ENCODE data around the gene RUVBL2.
"Not testable (repeated sequence)": the region's sequence is repeated elsewhere in the genome, so short reads cannot be mapped to it uniquely, and the experiment has no call there.

Gene RUVBL2

GRCh38 chr19:49050376-49051033, 56.8 kb downstream of the RUVBL2 start:
- not testable (repeated sequence) for DNase-seq

GRCh38 chr19:49056101-49056901, 62.6 kb downstream of the RUVBL2 start:
- DNase-seq: no peak

GRCh38 chr19:49056902-49057596, 63.4 kb downstream of the RUVBL2 start:
- not testable (repeated sequence) for DNase-seq

DNA sequence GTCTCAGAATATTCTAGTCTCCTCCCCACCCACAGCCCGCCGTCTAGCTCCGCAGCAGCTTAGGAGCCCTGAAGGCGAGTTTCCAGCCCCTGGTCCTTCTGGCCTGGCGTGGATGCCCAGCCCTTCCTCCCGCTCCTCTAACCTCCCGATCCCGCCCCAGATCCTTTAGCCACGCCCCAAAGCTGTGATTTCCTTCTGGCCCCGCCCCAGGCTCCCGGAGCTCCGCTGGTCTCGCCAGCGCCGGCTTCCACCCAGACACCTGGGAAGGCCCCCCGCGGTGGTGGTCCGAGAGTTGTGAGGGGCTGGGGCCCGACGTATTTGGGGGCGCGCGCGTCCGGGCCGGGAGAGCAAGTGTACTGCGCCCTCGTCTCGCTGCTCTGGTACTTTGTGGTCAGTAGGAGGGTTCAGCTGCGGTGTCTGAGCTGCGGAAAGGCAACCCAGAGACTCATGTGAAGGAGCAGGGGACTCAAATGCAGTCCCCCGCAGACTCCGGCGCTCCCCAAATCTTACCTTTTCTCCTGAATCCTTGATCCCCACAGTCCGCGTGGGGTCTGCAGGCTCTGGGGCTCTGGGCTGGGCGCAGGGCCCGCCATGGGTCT, 64.0 kb downstream of the RUVBL2 start, which contains the start of gene CGB7:
CGB7 (minus strand) TSS at position 114 of the 599 bp plus-strand sequence. CDS start 2,374 bp downstream, outside the sequence.
- no peak for DNase-seq

- DNase-seq: no peak
Measured at GRCh38 chr19:49058562-49058961, 64.9 kb downstream of the RUVBL2 start.

DNA sequence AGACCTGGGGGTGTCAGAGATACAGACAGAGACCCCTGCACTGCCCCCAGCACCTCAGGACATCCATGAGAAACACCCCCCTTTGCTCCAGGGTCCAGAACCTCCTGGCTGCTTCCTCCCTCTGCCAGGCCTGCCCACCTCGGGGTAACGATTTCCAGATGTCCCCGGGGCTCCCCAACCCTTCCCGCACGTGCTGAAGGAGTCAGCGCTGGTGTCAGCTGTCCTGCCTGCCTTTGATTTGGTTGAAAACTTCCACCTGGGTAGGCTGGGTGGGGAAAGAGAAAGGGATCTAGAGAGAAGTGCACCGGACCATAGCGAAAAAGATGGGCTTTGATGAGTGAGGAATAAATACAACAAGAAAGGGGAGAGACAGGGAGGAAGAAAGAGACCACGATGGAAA, 65.4 kb downstream of the RUVBL2 start:
- DNase-seq: no peak

DNA sequence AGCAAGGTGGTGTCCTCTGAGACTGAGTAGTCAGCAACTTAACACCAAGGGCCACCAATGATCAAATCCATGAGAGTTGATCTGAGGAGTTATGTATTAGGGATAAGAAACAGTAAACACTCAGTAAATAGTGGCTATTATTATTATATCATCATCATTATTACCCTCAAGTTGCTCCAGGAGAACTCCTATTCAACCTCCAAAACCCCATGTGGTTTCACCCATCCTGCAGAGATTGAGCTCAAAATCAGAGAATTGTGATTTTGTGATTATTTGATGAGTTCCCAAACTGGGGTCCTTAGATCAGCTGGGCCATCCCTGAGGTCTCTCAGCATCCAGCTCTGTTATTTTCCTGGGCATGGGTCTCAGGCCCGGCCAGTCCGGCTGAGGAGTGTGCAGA, 67.3 kb downstream of the RUVBL2 start:
- DNase-seq: no peak

- DNase-seq: no peak
Measured at GRCh38 chr19:49061445-49061844, 67.8 kb downstream of the RUVBL2 start.

- DNase-seq: no peak
Measured at GRCh38 chr19:49064029-49064629, 70.4 kb downstream of the RUVBL2 start.

DNA sequence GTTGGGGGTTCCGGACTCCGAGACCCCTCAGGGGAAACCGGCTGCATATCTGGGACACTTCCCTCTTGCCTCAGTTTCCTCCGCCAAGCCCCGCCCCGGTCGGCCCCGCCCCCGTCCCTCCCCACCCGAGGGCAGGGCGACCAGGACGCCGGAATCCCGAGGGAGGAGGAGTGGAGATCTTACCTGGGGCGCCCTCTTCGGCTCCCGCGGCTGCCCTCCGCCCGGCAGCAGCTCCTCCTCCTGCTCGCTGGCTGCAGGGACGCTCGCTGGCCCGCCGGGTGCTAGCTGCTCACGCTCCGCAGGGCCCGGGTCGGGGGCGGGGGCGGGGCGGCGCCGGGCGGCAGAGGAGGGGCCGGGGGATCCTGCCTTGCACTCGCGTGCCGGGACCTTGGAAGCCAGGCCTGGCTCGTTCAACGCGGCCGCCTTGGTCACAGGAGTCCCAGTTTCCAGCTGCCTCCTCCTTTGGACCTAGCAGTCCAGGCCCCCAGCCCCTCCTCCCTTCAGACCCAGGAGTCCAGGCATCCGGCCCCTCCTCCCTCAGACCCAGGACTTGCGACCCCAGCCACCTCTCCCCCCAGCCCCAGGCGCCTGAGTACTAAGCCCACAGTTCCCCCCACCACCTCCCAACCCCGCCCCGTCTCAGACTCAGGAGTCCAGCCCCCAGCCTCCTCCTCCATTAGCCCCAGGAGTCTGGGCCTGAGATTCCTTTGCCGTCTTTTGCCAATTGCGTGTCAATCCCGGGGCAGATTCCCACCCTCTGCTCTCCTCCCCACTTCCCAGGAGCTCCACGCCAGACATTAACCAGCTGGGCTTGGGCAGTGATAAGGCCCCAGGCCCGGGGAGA, 71.3 kb downstream of the RUVBL2 start, which contains the start of gene NTF4:
NTF4 (minus strand) TSS at position 51 of the 844 bp plus-strand sequence. CDS start 2,821 bp downstream, outside the sequence.
- no peak for DNase-seq
